Measurements from ENCODE around the gene UBE4B. TPM values are rescaled to one million over a fixed set of nuclear protein-coding genes. Genes with fewer than 3 reads are reported as not detected.

UBE4B gene
- total and polyA plus RNA-seq, 9 of the 15 experiments (the other 6 are each of a cell fraction or from before 2014, with no cell fraction given): 11.7 to 73.7 (median 40.1) TPM

DNA sequence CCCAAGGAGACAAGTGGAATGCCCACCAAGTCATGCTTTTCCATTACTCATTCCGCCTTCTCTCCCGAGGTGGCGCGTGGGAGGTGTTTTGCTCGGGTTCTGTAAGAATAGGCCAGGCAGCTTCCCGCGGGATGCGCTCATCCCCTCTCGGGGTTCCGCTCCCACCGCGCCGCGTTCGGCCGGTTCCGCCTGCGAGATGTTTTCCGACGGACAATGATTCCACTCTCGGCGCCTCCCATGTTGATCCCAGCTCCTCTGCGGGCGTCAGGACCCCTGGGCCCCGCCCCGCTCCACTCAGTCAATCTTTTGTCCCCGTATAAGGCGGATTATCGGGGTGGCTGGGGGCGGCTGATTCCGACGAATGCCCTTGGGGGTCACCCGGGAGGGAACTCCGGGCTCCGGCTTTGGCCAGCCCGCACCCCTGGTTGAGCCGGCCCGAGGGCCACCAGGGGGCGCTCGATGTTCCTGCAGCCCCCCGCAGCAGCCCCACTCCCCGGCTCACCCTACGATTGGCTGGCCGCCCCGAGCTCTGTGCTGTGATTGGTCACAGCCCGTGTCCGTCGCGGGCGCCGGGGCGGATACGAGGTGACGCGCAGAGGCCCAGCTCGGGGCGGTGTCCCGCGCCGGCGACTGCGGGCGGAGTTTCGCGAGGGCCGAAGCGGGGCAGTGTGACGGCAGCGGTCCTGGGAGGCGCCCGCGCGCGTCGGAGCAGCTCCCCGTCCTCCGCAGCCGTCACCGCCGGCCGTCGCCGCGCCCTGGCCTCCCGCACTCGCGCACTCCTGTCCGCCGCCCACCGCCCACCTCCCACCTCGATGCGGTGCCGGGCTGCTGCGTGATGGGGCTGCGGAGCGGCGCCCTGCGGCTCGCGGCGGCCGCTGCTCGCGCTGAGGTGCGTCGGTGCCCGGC lies 177.4 kb downstream of the UBE4B start, which contains the start of gene KIF1B (continued):
- TF ChIP-seq, protein P1, sequence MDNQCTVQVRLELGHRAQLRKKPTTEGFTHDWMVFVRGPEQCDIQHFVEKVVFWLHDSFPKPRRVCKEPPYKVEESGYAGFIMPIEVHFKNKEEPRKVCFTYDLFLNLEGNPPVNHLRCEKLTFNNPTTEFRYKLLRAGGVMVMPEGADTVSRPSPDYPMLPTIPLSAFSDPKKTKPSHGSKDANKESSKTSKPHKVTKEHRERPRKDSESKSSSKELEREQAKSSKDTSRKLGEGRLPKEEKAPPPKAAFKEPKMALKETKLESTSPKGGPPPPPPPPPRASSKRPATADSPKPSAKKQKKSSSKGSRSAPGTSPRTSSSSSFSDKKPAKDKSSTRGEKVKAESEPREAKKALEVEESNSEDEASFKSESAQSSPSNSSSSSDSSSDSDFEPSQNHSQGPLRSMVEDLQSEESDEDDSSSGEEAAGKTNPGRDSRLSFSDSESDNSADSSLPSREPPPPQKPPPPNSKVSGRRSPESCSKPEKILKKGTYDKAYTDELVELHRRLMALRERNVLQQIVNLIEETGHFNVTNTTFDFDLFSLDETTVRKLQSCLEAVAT (IDR thresholded peaks at IDR 0.05): peak; percentile 7 to 98; a peak in 2 of 4 replicates
- TF ChIP-seq LEF1 (IDR thresholded peaks at IDR 0.05) (peak; percentile 72), TCF3 (CRISPR knock-in tag; IDR thresholded peaks at IDR 0.05) (no peak), SP1 (CRISPR knock-in tag; IDR thresholded peaks at IDR 0.05) (peak; percentile 85; the same call in 1 of the 2 replicates), STAT5A (IDR thresholded peaks at IDR 0.05; ENCODE audit: borderline replicate concordance, low read length) (no peak), NCOA6 (IDR thresholded peaks at IDR 0.05) (peak; percentile 78), ATF1 (CRISPR knock-in tag; IDR thresholded peaks at IDR 0.05) (peak; percentile 74), ATF1 (tag; IDR thresholded peaks at IDR 0.05) (peak; percentile 98), CTBP1 (IDR thresholded peaks at IDR 0.05; ENCODE audit: borderline replicate concordance) (peak; percentile 100), C11orf30 (IDR thresholded peaks at IDR 0.05; ENCODE audit: low read depth) (no peak), KAT8 (IDR thresholded peaks at IDR 0.05; ENCODE audit: low read depth) (no peak), SMAD4 (CRISPR knock-in tag; conservative IDR thresholded peaks at IDR 0.05) (peak; percentile 74), ZNF347 (CRISPR knock-in tag; IDR thresholded peaks at IDR 0.05; ENCODE audit: low read depth) (no peak), MEF2D (tag; conservative IDR thresholded peaks at IDR 0.05; ENCODE audit: low read depth) (no peak), SNRNP70 (optimal IDR thresholded peaks at IDR 0.05; ENCODE audit: low read depth, low read length) (no peak), POLR2A (conservative IDR thresholded peaks at IDR 0.05) (peak; percentile 47), ADNP (tag; IDR thresholded peaks at IDR 0.05) (no peak), RBM14 (IDR thresholded peaks at IDR 0.05; ENCODE audit: borderline replicate concordance, insufficient read depth, low read depth, low read length) (no peak), BRF1 (IDR thresholded peaks at IDR 0.05; ENCODE audit: borderline replicate concordance, extremely low read depth, insufficient read length) (no peak), ZNF253 (CRISPR knock-in tag; conservative IDR thresholded peaks at IDR 0.05) (no peak), BCOR (IDR thresholded peaks at IDR 0.05) (peak; percentile 76; the same call in 1 of the 2 replicates), ELF2 (CRISPR knock-in tag; IDR thresholded peaks at IDR 0.05) (no peak), ZKSCAN1 (IDR thresholded peaks at IDR 0.05; ENCODE audit: low read depth, low read length) (no peak), KDM4B (IDR thresholded peaks at IDR 0.05; ENCODE audit: borderline replicate concordance in 2 of 2, low read depth in 1 of 2) (peak in 1 of 2 experiments; percentile 83; a peak in 1 of 4 replicates), HDAC1 (IDR thresholded peaks at IDR 0.05) (peak in 1 of 2 experiments; percentile 53; a peak in 2 of 4 replicates)
- TF ChIP-seq, protein P2, sequence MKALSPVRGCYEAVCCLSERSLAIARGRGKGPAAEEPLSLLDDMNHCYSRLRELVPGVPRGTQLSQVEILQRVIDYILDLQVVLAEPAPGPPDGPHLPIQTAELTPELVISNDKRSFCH (CRISPR knock-in tag; IDR thresholded peaks at IDR 0.05): no peak
- TF ChIP-seq, protein P2 (tag; IDR thresholded peaks at IDR 0.05): peak; percentile 34; the same call in 1 of the 2 replicates
- TF ChIP-seq, protein P3, sequence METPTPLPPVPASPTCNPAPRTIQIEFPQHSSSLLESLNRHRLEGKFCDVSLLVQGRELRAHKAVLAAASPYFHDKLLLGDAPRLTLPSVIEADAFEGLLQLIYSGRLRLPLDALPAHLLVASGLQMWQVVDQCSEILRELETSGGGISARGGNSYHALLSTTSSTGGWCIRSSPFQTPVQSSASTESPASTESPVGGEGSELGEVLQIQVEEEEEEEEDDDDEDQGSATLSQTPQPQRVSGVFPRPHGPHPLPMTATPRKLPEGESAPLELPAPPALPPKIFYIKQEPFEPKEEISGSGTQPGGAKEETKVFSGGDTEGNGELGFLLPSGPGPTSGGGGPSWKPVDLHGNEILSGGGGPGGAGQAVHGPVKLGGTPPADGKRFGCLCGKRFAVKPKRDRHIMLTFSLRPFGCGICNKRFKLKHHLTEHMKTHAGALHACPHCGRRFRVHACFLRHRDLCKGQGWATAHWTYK (CRISPR knock-in tag; IDR thresholded peaks at IDR 0.05): 0 out of 2 replicates have a peak, but pooled peaks have one; percentile 68

Data from K562 (cell line).